HG03045 (cell line): ENCODE results near the gene SIGLEC15.
"Not testable (repeated sequence)": the region's sequence is repeated elsewhere in the genome, so short reads cannot be mapped to it uniquely, and the experiment has no call there.

Experiments used
- ATAC-seq: cut with Tn5 transposase; IDR thresholded peaks from one replicate; pipeline ENCODE4 v1.9.1; 2021; ENCODE audit warnings: mild to moderate bottlenecking, moderate library complexity; ENCODE audit not compliant: unreplicated experiment

The SIGLEC15 gene

DNA sequence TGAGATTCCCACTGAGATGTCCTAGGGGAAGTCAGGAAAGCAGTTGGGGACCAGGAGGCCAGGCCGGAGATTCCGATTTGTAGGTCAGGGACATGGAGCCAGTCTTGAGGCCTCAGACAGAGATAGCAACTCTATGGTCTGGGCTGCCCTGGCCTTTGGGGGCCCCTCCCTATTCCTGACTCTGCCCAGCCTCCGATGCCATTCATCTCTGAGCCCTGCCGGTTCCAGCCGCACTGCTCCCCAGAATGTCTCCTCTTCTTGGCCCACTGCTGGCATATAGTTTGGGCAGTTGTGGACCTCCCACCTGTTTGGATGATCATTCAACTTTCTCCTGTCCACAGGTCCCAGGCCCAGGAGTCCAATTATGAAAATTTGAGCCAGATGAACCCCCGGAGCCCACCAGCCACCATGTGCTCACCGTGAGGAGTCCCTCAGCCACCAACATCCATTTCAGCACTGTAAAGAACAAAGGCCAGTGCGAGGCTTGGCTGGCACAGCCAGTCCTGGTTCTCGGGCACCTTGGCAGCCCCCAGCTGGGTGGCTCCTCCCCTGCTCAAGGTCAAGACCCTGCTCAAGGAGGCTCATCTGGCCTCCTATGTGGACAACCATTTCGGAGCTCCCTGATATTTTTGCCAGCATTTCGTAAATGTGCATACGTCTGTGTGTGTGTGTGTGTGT, 16.4 kb downstream of the SIGLEC15 start:
- no peak for ATAC-seq

DNA sequence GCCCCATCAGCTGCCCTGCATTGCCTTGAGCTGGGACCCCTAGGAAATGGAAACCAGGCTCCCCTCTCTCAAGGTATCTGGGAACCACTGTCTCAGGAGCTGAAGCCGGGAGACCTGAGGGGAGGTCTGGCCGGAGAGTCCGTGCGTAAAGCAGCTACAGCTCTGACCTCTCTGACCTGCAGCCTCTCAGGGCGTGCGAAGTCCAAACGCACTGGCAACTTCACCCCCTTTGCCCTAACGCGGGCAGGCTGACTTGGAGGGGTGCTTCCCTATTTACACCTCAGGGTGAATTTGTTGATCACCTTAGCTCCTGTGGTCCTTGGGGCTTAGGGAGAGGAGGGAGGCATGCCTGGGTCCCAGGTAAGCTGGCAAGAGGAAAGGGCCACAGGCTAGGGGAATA, 17.5 kb downstream of the SIGLEC15 start:
- no peak for ATAC-seq

DNA sequence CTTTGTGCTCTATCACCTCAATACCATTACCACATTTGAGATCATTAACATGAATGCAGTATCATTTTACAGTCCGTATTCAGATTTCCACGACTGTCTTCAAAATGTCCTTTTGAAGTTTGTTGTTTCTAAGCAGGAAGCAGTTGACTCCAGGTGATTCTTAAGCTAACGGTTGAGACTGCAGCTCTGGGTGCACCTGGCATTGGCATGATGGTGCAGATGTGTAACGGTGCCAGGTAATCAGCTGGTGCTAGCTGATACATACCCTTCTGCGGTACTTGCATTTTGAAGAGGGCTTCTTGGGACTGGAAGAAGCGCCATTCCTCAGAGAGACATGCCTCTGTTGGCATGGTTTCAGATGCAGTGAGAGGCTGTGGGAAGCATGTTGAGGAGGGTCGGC, 19.5 kb downstream of the SIGLEC15 start:
- ATAC-seq, result no peak

DNA sequence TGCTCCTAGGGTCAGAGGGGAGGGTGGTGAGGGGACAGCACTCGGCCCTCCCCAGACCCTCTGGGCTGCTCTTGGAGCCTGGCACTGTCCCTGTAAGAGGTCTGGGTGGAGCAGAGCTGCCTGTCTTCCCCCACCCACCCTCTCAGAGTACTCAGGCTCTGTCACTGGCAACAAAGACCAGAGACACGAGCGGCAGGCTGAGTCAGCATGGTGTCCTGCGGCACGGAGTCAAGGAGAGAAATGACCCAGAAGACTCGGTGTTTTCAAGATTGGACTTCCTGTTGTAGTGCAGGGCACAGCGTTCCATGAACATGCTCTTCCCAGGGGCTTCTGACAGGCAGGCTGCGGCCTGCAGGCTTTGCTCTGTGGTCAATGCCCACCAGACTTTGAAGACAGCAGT, 19.9 kb downstream of the SIGLEC15 start:
- ATAC-seq, result no peak

DNA sequence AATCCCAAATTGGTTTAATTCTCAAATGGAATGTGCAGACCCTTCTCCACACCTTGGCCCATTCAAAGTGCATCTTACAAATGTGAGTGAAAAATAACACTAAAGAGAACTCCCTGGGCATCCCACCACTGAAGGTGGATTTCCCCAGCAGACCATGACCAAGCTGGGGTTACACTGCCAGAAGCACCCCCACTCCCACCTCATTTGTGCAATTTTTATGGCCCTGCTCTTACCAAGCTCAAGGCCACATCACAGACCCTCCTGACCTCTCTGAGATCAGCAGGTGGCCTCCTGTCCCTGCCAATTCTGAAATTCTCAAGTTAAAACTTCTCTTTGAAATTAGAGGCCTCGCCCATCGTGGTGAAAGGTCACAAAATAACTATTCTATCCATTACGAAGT, 21.6 kb downstream of the SIGLEC15 start:
- ATAC-seq, result no peak

GRCh38 chr18:45848643-45849042, 23.2 kb downstream of the SIGLEC15 start:
- not testable (repeated sequence) for ATAC-seq

DNA sequence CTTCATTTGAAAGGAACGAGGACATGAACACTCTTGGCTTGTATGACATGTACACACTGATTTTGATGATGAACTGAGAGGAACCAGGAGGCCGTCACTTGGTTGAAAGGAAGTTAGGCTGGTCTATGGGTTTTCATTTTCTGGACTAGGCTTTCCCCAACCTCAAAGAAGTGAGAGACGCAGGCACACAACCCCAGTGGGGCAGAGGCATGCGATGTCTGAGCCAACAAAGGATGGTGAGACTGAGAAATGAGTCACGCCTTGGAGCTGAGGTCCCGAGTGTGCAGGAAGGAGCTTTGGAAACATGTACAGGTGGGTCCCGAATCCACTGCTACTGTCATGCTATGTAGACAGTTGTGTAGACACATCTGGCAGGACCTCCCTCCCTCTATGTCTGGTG, 24.1 kb downstream of the SIGLEC15 start:
- ATAC-seq, result no peak

GRCh38 chr18:45850021-45850420, 24.5 kb downstream of the SIGLEC15 start:
- no peak for ATAC-seq

DNA sequence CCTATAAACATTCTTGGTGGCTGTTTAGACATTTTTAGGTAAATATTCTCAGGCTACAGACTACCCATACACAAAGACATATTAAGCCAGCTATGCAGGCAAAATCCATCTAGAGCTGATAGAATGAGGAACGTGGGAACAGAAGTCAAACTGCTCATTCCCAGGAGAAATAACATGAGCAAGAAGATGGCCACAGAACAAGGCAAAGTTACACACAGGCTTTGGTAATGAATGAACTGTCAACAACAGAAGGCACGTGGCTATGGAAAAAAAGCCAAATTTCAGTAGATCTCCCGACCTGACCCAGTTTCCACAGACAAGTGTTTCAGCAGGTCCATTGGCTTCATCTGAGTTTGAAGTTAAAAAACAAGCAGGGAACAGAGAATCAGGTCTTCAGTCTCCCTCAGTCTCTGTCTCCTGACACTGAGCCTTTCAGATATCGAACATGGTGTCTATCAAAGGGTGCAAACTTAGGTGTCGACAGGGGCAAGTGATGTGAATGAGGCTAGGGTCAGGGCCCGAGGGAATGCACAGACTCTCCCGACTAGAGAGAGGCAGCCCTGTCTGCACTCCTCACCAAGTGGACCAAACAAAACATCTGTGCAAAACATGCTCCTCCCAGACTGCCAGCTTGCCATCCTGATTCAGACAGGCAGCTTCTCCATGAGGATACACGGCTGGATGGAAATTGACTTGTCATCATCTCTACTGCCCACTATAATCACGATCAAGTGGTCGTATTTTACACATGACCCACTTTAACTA, 25.9 kb downstream of the SIGLEC15 start:
- no peak for ATAC-seq

DNA sequence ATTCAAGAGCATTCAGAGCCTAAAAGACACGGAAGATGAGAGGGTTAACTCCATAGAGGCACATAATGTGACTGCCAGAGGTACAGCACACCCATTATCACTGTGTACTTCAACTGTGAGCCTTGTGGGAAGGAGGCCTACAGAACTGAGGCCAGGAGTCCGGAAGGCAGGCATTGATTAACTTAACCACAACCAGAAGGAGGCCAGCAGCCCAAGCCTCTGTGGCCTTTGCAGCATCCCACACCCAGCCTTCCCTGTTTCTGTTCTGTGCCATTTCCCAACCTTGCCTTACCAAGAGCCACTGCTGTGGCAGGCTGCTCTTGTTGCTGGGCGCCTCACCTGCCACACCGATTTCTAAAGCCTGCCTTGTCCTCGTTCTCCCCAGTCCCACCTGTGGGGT, 27.2 kb downstream of the SIGLEC15 start:
- no peak for ATAC-seq

DNA sequence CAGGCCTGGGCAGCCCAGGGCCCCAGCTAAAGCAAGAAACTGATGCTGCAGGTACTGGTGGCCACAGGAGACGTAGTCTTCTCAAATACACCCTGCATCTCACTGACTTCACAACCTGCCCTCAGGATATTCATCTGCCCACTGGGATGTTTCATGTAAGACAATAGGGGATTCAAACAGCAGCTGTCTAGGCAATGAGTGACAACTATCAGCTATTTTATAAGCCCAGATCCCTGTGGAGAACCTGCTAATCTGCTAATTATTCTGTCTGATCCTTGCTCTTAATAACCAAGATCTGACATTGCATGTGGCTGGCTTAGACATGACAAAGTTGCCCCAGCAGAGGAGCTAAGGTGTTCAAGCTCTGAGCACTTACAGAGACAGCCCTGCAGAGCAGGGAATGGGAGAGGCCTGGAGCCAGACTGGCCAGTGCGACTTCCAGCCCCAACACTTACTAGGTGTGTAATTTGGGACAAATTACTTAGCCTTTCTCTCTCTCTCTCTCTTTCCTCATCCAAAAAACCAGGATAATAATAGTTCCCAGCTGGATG, 28.6 kb downstream of the SIGLEC15 start:
- ATAC-seq, result no peak

DNA sequence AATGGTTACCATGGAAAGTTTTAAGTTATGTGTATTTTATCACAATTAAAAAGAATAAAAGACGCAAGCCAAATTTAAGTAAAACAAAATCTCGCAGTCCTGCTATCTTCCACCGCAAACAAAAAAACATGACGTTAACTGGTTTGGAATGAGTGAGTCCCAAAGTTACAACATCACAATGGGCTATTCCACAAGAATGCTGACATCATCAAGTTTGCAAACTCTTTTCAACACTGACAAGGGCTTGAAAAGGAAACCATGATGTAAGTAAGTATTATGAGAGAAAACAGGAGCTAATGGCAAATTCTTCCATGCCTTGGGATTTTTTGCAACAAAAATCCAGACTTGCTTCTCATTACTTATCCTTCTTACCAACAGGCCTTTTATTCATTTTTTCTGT, 31.1 kb downstream of the SIGLEC15 start:
- no peak for ATAC-seq

DNA sequence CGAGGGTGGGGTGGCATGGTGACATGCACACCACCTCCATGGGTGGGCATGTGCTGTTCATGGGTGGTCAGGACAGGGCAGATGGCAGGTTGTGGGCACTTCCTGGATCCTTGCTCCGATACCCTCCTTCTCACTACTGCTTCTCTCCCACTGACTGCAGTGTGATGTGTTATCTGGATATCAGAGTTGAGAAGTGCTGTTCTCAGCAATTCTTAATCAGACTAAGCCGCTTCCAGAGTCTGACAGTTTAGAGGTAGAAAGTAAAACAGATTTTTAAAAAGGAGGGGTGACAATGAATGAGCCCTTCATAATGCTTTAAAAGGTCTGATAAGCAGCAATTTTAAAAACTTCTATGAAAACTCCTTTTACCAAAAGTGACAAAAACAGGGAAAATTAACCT, 33.9 kb downstream of the SIGLEC15 start:
- ATAC-seq, result no peak

DNA sequence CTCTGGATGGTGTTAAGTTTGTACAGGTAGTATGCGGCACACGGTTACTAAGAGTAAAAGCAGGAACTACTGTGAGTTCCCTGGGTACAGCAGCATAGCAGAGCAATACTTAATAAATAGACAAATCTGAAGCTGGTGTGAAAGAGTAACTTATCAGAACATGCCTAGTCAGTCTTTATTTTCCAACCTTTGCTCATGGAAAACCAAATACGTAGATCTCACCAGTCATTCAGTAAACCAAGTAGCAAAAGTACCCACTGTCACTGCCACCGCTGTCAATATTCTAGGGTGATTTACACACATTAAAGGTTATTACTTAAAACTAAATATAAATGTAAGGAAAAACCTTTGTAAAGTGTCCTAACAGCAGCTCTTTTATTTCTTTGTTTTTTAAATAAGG, 35.0 kb downstream of the SIGLEC15 start:
- no peak for ATAC-seq

DNA sequence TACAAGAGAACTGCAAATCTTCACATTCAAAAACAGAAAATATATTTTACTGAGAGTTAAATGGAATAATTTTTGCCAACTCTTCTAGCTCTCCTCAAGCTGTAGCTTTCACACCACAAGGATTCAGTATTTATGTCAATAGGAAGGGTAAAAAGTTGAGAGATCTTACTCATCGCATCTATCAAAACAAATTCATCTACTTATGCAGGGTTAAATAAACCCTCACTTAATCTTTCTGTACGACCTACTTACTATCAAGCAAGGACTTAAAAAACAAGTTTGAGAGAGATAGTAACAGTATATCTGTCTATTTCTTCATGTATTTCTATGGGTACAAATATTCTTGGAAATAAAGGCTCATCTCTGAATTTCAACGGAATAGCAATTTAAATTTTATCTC, 35.5 kb downstream of the SIGLEC15 start:
- no peak for ATAC-seq

GRCh38 chr18:45861926-45862325, 36.5 kb downstream of the SIGLEC15 start:
- ATAC-seq, result no peak

DNA sequence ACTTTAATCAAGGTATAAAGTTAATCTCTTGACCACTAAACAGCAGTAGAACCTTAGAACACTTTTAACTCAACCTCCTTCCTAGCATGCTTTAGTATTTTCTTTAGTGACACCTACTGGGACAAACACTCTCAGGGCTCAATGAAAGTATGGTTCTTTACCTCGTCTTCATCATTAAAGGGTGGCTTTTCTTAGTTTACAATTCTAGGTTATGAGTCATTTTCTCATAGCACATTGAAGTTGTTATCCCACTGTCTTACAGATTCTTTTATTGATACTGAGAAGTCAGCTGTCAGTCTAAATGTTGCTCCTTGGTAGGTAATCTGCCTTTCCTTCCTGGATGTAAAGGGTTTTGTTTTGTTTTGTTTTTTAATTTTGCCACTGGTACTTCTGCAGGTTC, 38.0 kb downstream of the SIGLEC15 start:
- no peak for ATAC-seq

DNA sequence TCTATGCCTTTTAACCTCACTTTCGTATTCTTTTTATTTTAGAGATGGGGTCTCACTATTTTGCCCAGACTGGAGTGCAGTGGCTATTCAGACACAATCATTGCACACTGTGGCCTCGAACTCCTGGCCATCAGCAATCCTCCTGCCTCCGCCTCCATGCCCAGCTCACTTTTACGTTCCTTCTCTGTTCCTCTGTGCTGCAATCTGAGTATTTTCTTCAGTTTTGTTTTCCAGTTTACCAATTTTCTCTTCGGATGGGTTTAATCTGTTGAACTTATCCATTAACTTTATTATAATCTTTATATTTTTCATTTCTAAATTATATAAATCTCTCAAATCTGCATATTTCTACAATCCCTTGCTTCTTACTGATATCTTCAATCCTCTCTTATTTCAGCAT, 38.6 kb downstream of the SIGLEC15 start:
- no peak for ATAC-seq

DNA sequence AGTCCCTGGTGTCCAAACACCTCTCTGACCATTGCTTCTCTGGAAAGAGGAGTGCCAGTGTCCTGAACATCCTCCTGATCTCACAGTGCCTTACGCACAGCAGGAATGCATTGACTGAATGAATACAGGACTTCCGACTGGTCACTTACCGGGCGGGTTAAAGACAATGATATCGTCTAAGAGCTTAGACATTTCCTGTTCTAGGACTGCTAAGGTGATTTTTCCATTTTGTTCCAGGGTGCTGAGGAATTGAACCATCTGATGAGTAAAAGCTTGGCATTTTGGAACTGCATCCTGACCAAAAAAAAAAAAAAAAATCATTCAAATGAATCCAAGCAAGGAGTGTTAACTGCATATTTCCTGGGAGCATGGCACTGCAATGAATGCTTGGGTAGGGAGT, 40.0 kb downstream of the SIGLEC15 start:
- ATAC-seq, result no peak

DNA sequence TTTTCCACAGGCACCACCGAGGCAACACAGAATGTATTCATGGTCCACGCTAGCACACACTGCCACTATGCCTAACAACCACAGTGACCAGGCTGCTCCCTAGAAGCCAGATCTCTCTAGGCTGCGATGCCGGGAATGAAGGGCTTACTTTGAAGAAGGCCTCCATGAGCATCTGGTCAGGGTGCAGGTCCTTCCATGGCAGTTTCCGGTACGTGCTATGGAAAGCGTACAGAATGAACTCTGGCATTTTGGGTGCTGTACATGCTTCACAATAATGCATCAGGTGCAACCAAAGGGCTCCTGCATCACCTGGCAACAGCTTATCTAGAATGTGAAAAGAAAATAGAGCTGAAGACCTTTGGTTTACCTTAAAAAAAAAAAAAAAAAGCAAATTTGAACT, 44.9 kb downstream of the SIGLEC15 start:
- ATAC-seq, result no peak

DNA sequence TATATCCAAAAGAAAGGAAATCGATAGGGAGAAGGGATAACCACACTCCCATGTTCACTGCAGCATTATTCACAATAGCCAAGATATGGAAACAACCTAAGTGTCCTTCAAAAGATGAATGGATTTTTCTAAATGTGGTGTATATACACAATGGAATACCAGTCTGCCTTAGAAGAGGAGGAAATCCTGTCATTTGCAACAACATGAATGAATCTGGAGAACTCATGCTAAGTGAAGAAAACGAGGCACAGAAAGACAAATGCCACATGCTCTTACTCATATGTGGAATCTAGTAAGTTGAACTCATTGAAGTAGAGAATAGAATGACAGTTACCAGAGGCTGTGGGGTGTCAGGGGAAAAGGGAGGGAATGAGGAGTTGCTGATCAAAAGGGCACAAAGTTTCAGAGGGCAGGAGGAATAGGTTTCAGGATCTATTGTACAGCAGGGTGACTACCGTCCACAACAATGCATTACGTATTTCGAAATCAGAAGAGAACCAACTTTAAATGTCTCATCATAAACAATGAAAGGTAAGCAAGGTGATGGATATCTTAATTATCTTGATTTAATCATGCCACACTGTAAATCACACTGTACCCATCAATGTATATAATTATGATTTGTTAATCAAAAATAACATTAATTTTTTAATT, 46.1 kb downstream of the SIGLEC15 start:
- no peak for ATAC-seq
